SK-N-SH treated with all-trans-retinoic acid at 6 μM for 48 hours (cell line): Measurements from ENCODE around the gene ARID5B.
"Not testable (repeated sequence)": the region's sequence is repeated elsewhere in the genome, so short reads cannot be mapped to it uniquely, and the experiment has no call there.

Experiments
- ATAC-seq: fragments of 200-7000 bp; cut with Tn5 transposase; 3 replicates; pipeline ENCODE4 v1.9.1; 2020; ENCODE audit warnings: mild to moderate bottlenecking, moderate library complexity
- ARNTL ChIP-seq: fragments of 450-650 bp; formaldehyde crosslinking; IDR thresholded peaks from 2 replicates; pipeline ENCODE4 v1.5.0; 2020; ENCODE audit warnings: low read depth, mild to moderate bottlenecking, moderate library complexity, borderline replicate concordance
- CSDC2 ChIP-seq: fragments of 250-450 bp; sonication (Bioruptor Pico); IDR thresholded peaks from 2 replicates; pipeline ENCODE4 v1.5.0; 2020; ENCODE audit warnings: mild to moderate bottlenecking, moderate library complexity
- ESRRG ChIP-seq: fragments of 250-450 bp; sonication (Bioruptor Pico); IDR thresholded peaks from 2 replicates; pipeline ENCODE4 v1.6.1; 2021; ENCODE audit warnings: mild to moderate bottlenecking
- GLIS3 ChIP-seq: fragments of 250-450 bp; sonication (Bioruptor Pico); IDR thresholded peaks from 2 replicates; pipeline ENCODE4 v1.5.0; 2020; ENCODE audit warnings: mild to moderate bottlenecking, moderate library complexity
- ISL1 ChIP-seq: fragments of 250-450 bp; sonication (Bioruptor Pico); IDR thresholded peaks from 2 replicates; pipeline ENCODE4 v2.1.2; 2022; ENCODE audit warnings: mild to moderate bottlenecking, moderate library complexity
- PATZ1 ChIP-seq: fragments of 250-450 bp; sonication (Bioruptor Pico); IDR thresholded peaks from 2 replicates; pipeline ENCODE4 v1.8.0; 2020; ENCODE audit warnings: mild to moderate bottlenecking, moderate library complexity, borderline replicate concordance
- PPARA ChIP-seq: fragments of 250-450 bp; sonication (Bioruptor Pico); IDR thresholded peaks from 2 replicates; pipeline ENCODE4 v1.5.0; 2020; ENCODE audit warnings: mild to moderate bottlenecking, borderline replicate concordance
- RARB ChIP-seq: fragments of 250-450 bp; sonication (Bioruptor Pico); IDR thresholded peaks from 2 replicates; pipeline ENCODE4 v1.8.0; 2021; ENCODE audit warnings: mild to moderate bottlenecking, moderate library complexity
- TCF4 ChIP-seq: fragments of 250-450 bp; sonication (Bioruptor Pico); IDR thresholded peaks from 2 replicates; pipeline ENCODE4 v1.8.0; 2021; ENCODE audit warnings: mild to moderate bottlenecking, moderate library complexity, borderline replicate concordance
- TOX ChIP-seq: fragments of 250-450 bp; sonication (Bioruptor Pico); IDR thresholded peaks from 2 replicates; pipeline ENCODE4 v1.8.0; 2021; ENCODE audit warnings: mild to moderate bottlenecking, moderate library complexity, borderline replicate concordance
- TSHZ2 ChIP-seq: fragments of 250-450 bp; sonication (Bioruptor Pico); IDR thresholded peaks from 2 replicates; pipeline ENCODE4 v1.5.0; 2020; ENCODE audit warnings: mild to moderate bottlenecking, moderate library complexity
- ZC3H10 ChIP-seq: fragments of 250-450 bp; sonication (Bioruptor Pico); IDR thresholded peaks from 2 replicates; pipeline ENCODE4 v1.5.1; 2021; ENCODE audit warnings: mild to moderate bottlenecking, moderate library complexity
- ZFP3 ChIP-seq: fragments of 250-450 bp; sonication (Bioruptor Pico); IDR thresholded peaks from 2 replicates; pipeline ENCODE4 v1.5.0; 2020; ENCODE audit warnings: mild to moderate bottlenecking, moderate library complexity
- ZFP30 ChIP-seq: fragments of 450-650 bp; formaldehyde crosslinking; IDR thresholded peaks from 2 replicates; pipeline ENCODE4 v1.5.0; 2022; ENCODE audit warnings: mild to moderate bottlenecking, moderate library complexity
- ZNF565 ChIP-seq: fragments of 450-650 bp; formaldehyde crosslinking; conservative IDR thresholded peaks from 2 replicates; pipeline ENCODE4 v1.5.0; 2020; ENCODE audit warnings: low read depth, mild to moderate bottlenecking, moderate library complexity
- TF ChIP-seq, protein P1 (sequence below): fragments of 250-450 bp; sonication (Bioruptor Pico); IDR thresholded peaks from 2 replicates; pipeline ENCODE4 v1.8.0; 2021; ENCODE audit warnings: low read depth, mild to moderate bottlenecking, moderate library complexity, borderline replicate concordance
- TF ChIP-seq, protein P2 (sequence below): fragments of 250-450 bp; sonication (Bioruptor Pico); IDR thresholded peaks from 2 replicates; pipeline ENCODE4 v1.5.1; 2021; ENCODE audit warnings: mild to moderate bottlenecking, moderate library complexity

The ARID5B gene

DNA sequence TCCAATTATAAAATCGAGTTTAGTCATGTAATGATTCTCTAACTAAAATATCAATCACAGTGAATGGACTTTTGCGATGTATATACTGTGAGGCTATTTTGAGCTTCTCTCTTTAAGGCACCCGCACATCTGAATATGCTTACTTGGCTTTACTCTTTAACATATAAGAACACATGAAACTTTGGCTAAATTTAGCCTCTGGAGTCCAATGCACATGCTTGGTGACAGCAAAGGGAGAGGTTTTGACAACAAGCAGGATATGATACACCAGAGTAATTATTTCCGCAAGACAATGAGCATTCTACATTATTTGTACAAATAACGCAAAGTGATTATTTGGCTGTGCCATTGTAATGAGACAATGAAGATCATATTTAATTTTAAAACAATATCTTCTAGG lies 72.4 kb downstream of the ARID5B start (continued):
- no peak for TF ChIP-seq PATZ1
- no peak for TF ChIP-seq RARB (CRISPR knock-in tag)
- TF ChIP-seq, protein P1, sequence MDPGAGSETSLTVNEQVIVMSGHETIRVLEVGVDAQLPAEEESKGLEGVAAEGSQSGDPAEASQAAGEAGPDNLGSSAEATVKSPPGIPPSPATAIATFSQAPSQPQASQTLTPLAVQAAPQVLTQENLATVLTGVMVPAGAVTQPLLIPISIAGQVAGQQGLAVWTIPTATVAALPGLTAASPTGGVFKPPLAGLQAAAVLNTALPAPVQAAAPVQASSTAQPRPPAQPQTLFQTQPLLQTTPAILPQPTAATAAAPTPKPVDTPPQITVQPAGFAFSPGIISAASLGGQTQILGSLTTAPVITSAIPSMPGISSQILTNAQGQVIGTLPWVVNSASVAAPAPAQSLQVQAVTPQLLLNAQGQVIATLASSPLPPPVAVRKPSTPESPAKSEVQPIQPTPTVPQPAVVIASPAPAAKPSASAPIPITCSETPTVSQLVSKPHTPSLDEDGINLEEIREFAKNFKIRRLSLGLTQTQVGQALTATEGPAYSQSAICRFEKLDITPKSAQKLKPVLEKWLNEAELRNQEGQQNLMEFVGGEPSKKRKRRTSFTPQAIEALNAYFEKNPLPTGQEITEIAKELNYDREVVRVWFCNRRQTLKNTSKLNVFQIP: no peak
- no peak for TF ChIP-seq TOX
- TF ChIP-seq, all 23 proteins: peak for 0

GRCh38 chr10:61974601-61975390 lies 73.3 kb downstream of the ARID5B start:
- TF ChIP-seq RARB (CRISPR knock-in tag) (no peak), PATZ1 (no peak), PPARA (CRISPR knock-in tag) (no peak), ISL1 (CRISPR knock-in tag) (peak; percentile 59; the same call in 1 of the 2 replicates), GLIS3 (CRISPR knock-in tag) (no peak), TSHZ2 (CRISPR knock-in tag) (no peak; the same call in 1 of the 2 replicates), ARNTL (no peak), TCF4 (CRISPR knock-in tag) (no peak), ESRRG (no peak), ZC3H10 (no peak), ZFP30 (no peak), ZNF565 (CRISPR knock-in tag) (no peak), CSDC2 (CRISPR knock-in tag) (no peak)
- TF ChIP-seq, protein P2, sequence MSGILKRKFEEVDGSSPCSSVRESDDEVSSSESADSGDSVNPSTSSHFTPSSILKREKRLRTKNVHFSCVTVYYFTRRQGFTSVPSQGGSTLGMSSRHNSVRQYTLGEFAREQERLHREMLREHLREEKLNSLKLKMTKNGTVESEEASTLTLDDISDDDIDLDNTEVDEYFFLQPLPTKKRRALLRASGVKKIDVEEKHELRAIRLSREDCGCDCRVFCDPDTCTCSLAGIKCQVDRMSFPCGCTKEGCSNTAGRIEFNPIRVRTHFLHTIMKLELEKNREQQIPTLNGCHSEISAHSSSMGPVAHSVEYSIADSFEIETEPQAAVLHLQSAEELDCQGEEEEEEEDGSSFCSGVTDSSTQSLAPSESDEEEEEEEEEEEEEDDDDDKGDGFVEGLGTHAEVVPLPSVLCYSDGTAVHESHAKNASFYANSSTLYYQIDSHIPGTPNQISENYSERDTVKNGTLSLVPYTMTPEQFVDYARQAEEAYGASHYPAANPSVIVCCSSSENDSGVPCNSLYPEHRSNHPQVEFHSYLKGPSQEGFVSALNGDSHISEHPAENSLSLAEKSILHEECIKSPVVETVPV (CRISPR knock-in tag): 0 out of 2 replicates have a peak, but pooled peaks have one; percentile 48
- peak; percentile 53 for ATAC-seq

- ATAC-seq: peak; percentile 84
- TF ChIP-seq CSDC2 (CRISPR knock-in tag) (no peak), ZFP3 (CRISPR knock-in tag) (no peak)
- TF ChIP-seq, all 23 proteins: peak for 0
These were observed 74.0 kb downstream of the ARID5B start for GRCh38 chr10:61975391-61975932.

- ATAC-seq: not testable (repeated sequence)
These were observed 75.6 kb downstream of the ARID5B start for GRCh38 chr10:61976951-61977721.
